Erythroblast (primary cell): Measurements from ENCODE around the gene GRAMD4.

Source experiments
- GATA1 ChIP-seq: IDR thresholded peaks from 2 replicates; pipeline ENCODE4 v1.6.1; 2011; ENCODE audit warnings: low read depth, mild to moderate bottlenecking, control low read depth, low read length, moderate library complexity
- POLR2A ChIP-seq: IDR thresholded peaks from 2 replicates; pipeline ENCODE4 v1.6.1; 2011; ENCODE audit warnings: mild to moderate bottlenecking, low read length

DNA sequence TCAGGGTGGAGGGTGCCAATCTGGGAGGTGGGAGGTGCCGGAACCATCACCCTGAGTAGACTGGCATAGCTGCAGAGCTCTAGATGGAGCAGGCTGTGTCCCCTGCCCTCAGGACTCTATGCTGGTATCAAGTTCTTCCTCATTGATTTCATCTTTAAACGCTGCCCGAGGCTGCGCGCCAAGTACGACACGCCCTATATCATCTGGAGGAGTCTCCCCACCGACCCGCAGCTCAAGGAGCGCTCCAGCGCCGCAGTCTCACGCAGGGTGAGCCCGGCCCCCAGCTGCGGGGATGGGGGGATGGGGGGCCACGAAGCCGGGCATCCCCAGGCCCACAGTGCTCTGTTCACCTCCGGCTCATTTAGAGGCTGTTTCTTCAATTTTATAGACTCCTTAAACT, 52.5 kb downstream of the GRAMD4 start:
- TF ChIP-seq POLR2A: no peak
- TF ChIP-seq GATA1: no peak
